Measurements from ENCODE around the gene PROX2. TPM values are rescaled to one million over a fixed set of nuclear protein-coding genes. Genes with fewer than 3 reads are reported as not detected.

Gene PROX2
- total RNA-seq, 2 experiments from 2014 or later: 0.21 to 0.44 TPM

GRCh38 chr14:74864198-74864597 lies 11.7 kb downstream of the PROX2 start:
- Mint-ChIP-seq H3K27me3 (no peaks in the 10 kb centered on the region), H3K27ac (no peak overlapping the region), H3K9me3 (ENCODE audit: low read depth) (no peaks in the 10 kb centered on the region), H3K4me1 (peaks cover 25% of the 10 kb centered on the region), H3K4me3 (no peak overlapping the region), H3K36me3 (no peaks in the 10 kb centered on the region)
- DNase-seq (no peak), ATAC-seq (no peak)
- CTCF ChIA-PET: interaction anchor here (0.9 to 20.2 kb wide), 7 partner anchors 9 to 255 kb away, joined by 3 to 680 read pairs (median 60); partner anchors contain the start of genes DLST and PROX2

DNA sequence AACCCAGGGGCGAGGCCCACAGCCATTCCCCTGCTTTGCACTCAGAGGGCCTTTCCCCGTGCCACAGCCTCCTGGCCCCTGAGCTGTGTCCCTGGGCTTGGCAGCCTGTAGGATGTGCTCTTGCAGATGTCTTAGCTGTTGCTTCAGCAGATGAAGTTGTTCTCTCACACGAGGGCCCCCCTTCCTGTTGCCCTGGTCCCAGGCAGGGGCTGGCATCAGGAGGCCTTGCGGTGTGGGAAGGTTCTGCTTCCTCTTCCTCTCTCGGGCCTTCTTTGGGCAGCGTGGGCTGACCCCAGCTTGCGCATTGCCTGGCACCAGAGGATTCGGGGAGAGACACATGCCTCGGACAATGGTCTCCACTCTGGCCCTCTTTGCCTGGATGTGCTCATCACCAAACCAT lies 12.7 kb downstream of the PROX2 start:
- DNase-seq (no peak), ATAC-seq (no peak)
- Mint-ChIP-seq H3K4me1 (peaks cover 20% of the 10 kb centered on the region), H3K4me3 (no peak overlapping the region), H3K9me3 (ENCODE audit: low read depth) (no peaks in the 10 kb centered on the region), H3K27ac (no peak overlapping the region), H3K36me3 (no peaks in the 10 kb centered on the region), H3K27me3 (no peaks in the 10 kb centered on the region)
- CTCF ChIA-PET: interaction anchor here (1.0 to 20.2 kb wide), 8 partner anchors 13 to 304 kb away, joined by 3 to 680 read pairs (median 42); partner anchors contain the start of genes DLST and PROX2

DNA sequence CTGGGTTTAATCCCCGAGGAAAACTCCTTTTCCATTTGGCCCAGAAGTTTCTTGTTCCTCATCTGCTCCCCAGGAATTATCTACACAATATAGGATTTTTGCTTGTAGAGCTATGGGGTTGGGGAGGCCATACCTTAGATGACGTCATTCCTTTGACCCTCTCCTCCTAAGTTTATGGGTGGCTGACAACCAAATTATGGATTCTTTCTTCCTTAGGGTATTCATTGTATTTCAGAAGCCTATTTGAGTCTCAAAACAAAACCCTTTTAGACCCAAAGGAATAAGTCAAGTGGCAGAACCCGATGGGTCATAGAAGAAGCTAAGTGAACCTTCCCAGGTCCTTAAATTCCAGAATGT lies 14.2 kb downstream of the PROX2 start:
- Mint-ChIP-seq H3K27me3 (no peaks in the 10 kb centered on the region), H3K27ac (no peak overlapping the region), H3K4me1 (peaks cover 7% of the 10 kb centered on the region), H3K4me3 (no peak overlapping the region), H3K36me3 (no peaks in the 10 kb centered on the region), H3K9me3 (ENCODE audit: low read depth) (no peaks in the 10 kb centered on the region)
- CTCF ChIA-PET: interaction anchor here (0.7 to 20.2 kb wide), 24 partner anchors 9 to 438 kb away, joined by 3 to 680 read pairs (median 6); partner anchors contain the start of genes DLST, EIF2B2, PROX2 and RPS6KL1
- DNase-seq: no peak
- ATAC-seq: no peak

DNA sequence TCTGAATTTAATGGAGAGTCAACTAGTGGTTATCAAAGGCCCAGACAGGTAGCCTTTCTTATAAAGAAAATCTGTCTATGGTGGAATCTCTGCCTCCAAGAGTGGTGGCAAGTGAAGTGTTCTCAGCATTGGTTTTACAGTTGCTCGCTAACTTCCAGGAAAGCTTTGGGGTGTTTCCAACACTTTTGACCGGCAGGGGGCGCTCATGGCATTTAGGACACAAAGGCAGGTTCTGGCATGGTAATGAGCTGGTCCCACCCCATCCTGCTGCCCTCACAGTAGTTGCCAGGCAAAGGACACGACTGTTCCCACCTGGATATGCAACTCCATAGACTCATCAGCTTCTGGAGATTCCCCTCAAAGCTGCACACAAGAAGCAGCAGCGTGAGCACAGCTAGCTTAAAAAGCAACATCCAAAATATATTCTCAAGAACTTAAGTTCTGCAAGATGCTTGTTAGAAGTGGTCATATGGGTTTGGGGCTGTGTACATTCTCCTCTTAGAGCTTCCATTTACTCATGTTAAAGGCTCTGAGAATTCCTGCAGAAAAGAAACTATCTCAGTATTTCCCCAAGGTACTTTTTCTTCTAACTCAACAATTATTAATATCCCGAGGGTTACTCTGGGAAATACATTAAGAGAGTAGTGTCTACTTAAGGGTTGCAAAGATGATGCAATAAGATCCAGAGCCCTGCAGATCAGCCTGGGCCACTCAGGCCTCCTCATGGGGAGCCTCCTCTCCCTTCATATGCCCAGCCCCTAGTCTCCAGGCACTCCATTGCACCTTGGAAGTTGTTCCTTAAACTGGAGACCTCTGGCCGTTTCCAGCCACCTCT lies 14.8 kb downstream of the PROX2 start:
- Mint-ChIP-seq H3K36me3 (no peaks in the 10 kb centered on the region), H3K9me3 (ENCODE audit: low read depth) (no peaks in the 10 kb centered on the region)
- peak; percentile 94 for ATAC-seq

GRCh38 chr14:74859757-74860552 lies 16.0 kb downstream of the PROX2 start:
- Mint-ChIP-seq H3K27ac (no peak overlapping the region), H3K4me1 (no peaks in the 10 kb centered on the region), H3K9me3 (ENCODE audit: low read depth) (no peaks in the 10 kb centered on the region), H3K36me3 (no peaks in the 10 kb centered on the region), H3K27me3 (no peaks in the 10 kb centered on the region), H3K4me3 (no peak overlapping the region)
- DNase-seq: no peak
- ATAC-seq: no peak
- CTCF ChIA-PET: interaction anchor here (0.8 to 20.2 kb wide), 24 partner anchors 11 to 663 kb away, joined by 3 to 680 read pairs (median 6); partner anchors contain the start of genes BATF, DLST, LTBP2 and PROX2

More for the DNA sequence above, 14.8 kb downstream of the PROX2 start:
- H3K4me3 Mint-ChIP-seq: no peak overlapping the region
- DNase-seq: peak; percentile 93
- peaks cover under 1% of the 10 kb centered on the region for H3K4me1 Mint-ChIP-seq
- H3K27me3 Mint-ChIP-seq: no peaks in the 10 kb centered on the region
- CTCF ChIA-PET: interaction anchor here (0.7 to 20.2 kb wide), 39 partner anchors 8 to 662 kb away, joined by 3 to 680 read pairs (median 5); partner anchors contain the start of genes BATF, DLST, LTBP2 and PROX2
- H3K27ac Mint-ChIP-seq: no peak overlapping the region

- H3K4me1 Mint-ChIP-seq: peaks cover 4% of the 10 kb centered on the region
- no peaks in the 10 kb centered on the region for H3K9me3 Mint-ChIP-seq (ENCODE audit: low read depth)
- CTCF ChIA-PET: interaction anchor here (0.7 to 20.2 kb wide), 6 partner anchors 9 to 230 kb away, joined by 3 to 680 read pairs (median 44); partner anchors contain the start of genes DLST and PROX2
- H3K27me3 Mint-ChIP-seq: no peaks in the 10 kb centered on the region
- DNase-seq (no peak), ATAC-seq (no peak)
- H3K36me3 Mint-ChIP-seq: no peaks in the 10 kb centered on the region
- no peak overlapping the region for H3K4me3 Mint-ChIP-seq
- no peak overlapping the region for H3K27ac Mint-ChIP-seq
These were observed 17.9 kb downstream of the PROX2 start for GRCh38 chr14:74858022-74858421.

- Mint-ChIP-seq H3K36me3 (no peaks in the 10 kb centered on the region), H3K9me3 (ENCODE audit: low read depth) (no peaks in the 10 kb centered on the region), H3K4me3 (no peak overlapping the region), H3K4me1 (peaks cover 13% of the 10 kb centered on the region), H3K27me3 (no peaks in the 10 kb centered on the region), H3K27ac (no peak overlapping the region)
- CTCF ChIA-PET: interaction anchor here (0.9 to 20.2 kb wide), 6 partner anchors 8 to 75 kb away, joined by 3 to 680 read pairs (median 44); partner anchors contain the start of genes DLST and PROX2
- ATAC-seq: no peak
- DNase-seq: no peak
These were observed 19.6 kb downstream of the PROX2 start for GRCh38 chr14:74856366-74856765.

DNA sequence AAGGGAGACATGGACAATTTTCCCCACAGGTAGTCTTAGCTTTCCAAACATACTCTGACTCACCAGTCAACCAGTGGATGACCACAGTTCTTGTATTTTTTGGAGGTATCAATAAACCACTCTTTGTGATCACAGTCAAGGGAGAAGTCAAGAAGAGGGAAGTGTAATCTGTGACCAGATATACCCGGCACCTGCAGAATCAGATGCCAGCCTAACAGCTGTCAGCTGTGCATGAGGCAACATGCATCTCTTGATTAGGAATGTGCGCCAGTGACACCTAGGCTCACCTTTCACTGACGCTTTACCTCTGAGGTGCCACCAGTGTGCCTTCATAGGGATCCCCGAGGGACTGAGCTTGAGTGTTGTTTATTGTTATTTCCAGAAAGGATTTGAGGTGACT lies 20.0 kb downstream of the PROX2 start:
- H3K36me3 Mint-ChIP-seq: no peaks in the 10 kb centered on the region
- peaks cover 13% of the 10 kb centered on the region for H3K4me1 Mint-ChIP-seq
- CTCF ChIA-PET: interaction anchor here (0.8 to 20.2 kb wide), 8 partner anchors 8 to 76 kb away, joined by 3 to 680 read pairs (median 5); partner anchors contain the start of genes DLST and PROX2
- no peak overlapping the region for H3K4me3 Mint-ChIP-seq
- ATAC-seq: no peak
- H3K27me3 Mint-ChIP-seq: no peaks in the 10 kb centered on the region
- no peak for DNase-seq
- H3K9me3 Mint-ChIP-seq (ENCODE audit: low read depth): no peaks in the 10 kb centered on the region
- no peak overlapping the region for H3K27ac Mint-ChIP-seq

- Mint-ChIP-seq H3K4me1 (peaks cover 13% of the 10 kb centered on the region), H3K27ac (no peak overlapping the region), H3K9me3 (ENCODE audit: low read depth) (no peaks in the 10 kb centered on the region), H3K36me3 (no peaks in the 10 kb centered on the region), H3K4me3 (no peak overlapping the region), H3K27me3 (no peaks in the 10 kb centered on the region)
- no peak for DNase-seq
- CTCF ChIA-PET: interaction anchor here (0.8 to 20.2 kb wide), 8 partner anchors 9 to 243 kb away, joined by 3 to 680 read pairs (median 5); partner anchors contain the start of genes DLST, LTBP2 and PROX2
- no peak for ATAC-seq
These were observed 20.9 kb downstream of the PROX2 start for GRCh38 chr14:74855021-74855420.

DNA sequence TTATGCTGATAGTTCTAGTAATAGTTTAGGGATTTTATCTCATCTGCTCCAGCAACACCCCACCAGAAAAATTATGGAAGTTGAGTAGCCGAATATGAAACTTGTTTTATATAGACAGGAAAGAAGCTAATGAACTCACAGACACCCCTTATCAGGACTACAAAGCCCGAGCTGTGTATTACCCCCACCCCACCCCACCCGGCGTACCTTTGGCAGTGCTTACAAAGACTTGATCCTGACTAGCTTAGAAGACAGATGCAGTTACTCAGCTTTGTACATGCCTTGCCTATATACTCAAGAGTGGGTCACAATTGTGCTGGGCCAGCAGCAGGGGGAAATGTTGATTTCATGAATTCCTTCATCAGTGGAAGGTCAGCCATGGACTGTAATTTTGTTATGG lies 22.4 kb downstream of the PROX2 start:
- Mint-ChIP-seq H3K27ac (no peak overlapping the region), H3K4me1 (peaks cover 13% of the 10 kb centered on the region), H3K27me3 (no peaks in the 10 kb centered on the region), H3K9me3 (ENCODE audit: low read depth) (no peaks in the 10 kb centered on the region), H3K4me3 (no peak overlapping the region), H3K36me3 (no peaks in the 10 kb centered on the region)
- no peak for DNase-seq
- CTCF ChIA-PET: interaction anchor here (1.0 to 20.2 kb wide), 8 partner anchors 7 to 245 kb away, joined by 3 to 680 read pairs (median 8); partner anchors contain the start of genes DLST and PROX2
- no peak for ATAC-seq

- Mint-ChIP-seq H3K4me1 (peaks cover 13% of the 10 kb centered on the region), H3K9me3 (ENCODE audit: low read depth) (no peaks in the 10 kb centered on the region), H3K36me3 (no peaks in the 10 kb centered on the region), H3K4me3 (no peak overlapping the region), H3K27ac (no peak overlapping the region), H3K27me3 (no peaks in the 10 kb centered on the region)
- DNase-seq (no peak), ATAC-seq (peak; percentile 42)
- CTCF ChIA-PET: interaction anchor here (1.0 to 20.2 kb wide), 8 partner anchors 8 to 244 kb away, joined by 3 to 680 read pairs (median 8); partner anchors contain the start of genes DLST, PROX2 and YLPM1
These were observed 22.9 kb downstream of the PROX2 start for GRCh38 chr14:74852922-74853530.

GRCh38 chr14:74848768-74849167 lies 27.2 kb downstream of the PROX2 start:
- Mint-ChIP-seq H3K36me3 (no peaks in the 10 kb centered on the region), H3K4me3 (no peak overlapping the region), H3K9me3 (ENCODE audit: low read depth) (no peaks in the 10 kb centered on the region), H3K27me3 (no peaks in the 10 kb centered on the region), H3K4me1 (peaks cover 13% of the 10 kb centered on the region), H3K27ac (no peak overlapping the region)
- CTCF ChIA-PET: interaction anchor here (0.7 to 3.7 kb wide), 6 partner anchors 9 to 240 kb away, joined by 3 to 21 read pairs (median 4); no protein-coding TSS in a partner anchor
- ATAC-seq (no peak), DNase-seq (no peak)

Data from activated CD8-positive, alpha-beta memory T cell treated with anti-CD3 and anti-CD28 coated beads, Interleukin-2, amount 10 ng/mL, durations not matched to agents 7 days and 5 days (primary cell).